Activated CD4-positive, alpha-beta T cell treated with anti-CD3 and anti-CD28 coated beads, Interleukin-2, Interleukin-4, amounts not matched to agents 100 ng/mL and 50 ng/mL, durations not matched to agents 16 hours and 8 hours (primary cell): ENCODE data around the gene CFAP221.

ENCODE experiments used
- DNase-seq: peaks from one replicate; pipeline ENCODE4 v3.0.0-alpha.2; 2020; ENCODE audit warnings: low spot score

The CFAP221 gene

GRCh38 chr2:119700866-119701265 lies 156.6 kb downstream of the CFAP221 start:
- DNase-seq = no peak

DNA sequence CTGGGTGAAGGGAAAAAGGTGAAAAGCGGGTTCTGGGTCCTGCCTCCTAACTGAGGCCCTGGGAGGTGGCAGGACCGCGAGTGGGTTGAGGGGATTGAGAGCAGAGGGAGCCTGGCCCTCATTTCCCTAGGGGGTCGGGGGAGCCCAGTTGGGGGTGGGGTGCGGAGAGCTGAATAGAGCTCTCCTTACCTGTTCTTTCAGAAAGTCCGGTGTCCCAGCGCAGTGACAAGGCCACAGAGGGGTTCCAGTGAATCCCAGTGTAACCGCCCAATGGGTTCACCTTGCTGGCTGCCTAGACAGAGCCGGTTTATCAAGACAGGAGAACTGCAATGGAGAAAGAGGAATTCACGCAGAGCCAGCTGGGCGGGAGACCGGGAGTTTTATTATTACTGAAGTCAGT lies 157.1 kb downstream of the CFAP221 start:
- DNase-seq = no peak

GRCh38 chr2:119702203-119702917 lies 158.1 kb downstream of the CFAP221 start:
- no peak for DNase-seq

GRCh38 chr2:119702918-119703401 lies 158.7 kb downstream of the CFAP221 start:
- DNase-seq = peak; percentile 72

GRCh38 chr2:119703526-119703925 lies 159.3 kb downstream of the CFAP221 start:
- DNase-seq = no peak

DNA sequence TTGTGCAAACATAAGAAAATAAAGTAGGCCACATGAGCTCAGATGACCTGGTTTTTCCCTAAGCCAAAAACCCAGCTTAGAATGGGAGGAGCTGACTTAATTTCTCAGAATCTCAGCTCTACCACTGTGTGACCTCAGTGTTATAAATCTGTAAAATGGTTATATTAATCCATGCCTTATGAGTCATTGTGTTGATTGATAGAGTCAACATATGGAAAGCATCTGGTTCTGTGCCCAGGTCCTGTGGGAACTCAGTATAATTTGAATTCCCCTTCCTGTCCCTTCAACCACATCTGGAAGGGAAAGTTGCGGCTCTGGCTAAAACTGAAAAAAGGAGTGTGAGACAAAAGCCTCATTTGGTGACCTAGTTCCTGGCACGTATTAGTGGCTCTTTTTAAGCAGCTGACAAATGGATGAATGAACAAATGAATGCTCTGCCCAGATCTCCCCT lies 160.4 kb downstream of the CFAP221 start:
- peak; percentile 31 for DNase-seq

GRCh38 chr2:119706221-119706620 lies 162.0 kb downstream of the CFAP221 start:
- DNase-seq = no peak
